GM12865 (cell line): ENCODE data around the gene MACROH2A2.
"Not testable (repeated sequence)": the region's sequence is repeated elsewhere in the genome, so short reads cannot be mapped to it uniquely, and the experiment has no call there.

Experiments
- DNase-seq: peaks from one replicate; pipeline ENCODE4 v3.0.0; 2010; ENCODE audit warnings: low read depth
- H3K4me3 ChIP-seq: 2 replicates; pipeline ENCODE4 v1.5.1; 2011; ENCODE audit warnings: mild to moderate bottlenecking, low read depth, low read length, control low read depth
- TF ChIP-seq, protein P1 (sequence below): IDR thresholded peaks from 2 replicates; pipeline ENCODE4 v1.5.1; 2011; ENCODE audit warnings: low read length, control low read depth, low read depth, inconsistent platforms; ENCODE audit not compliant: insufficient read depth; ENCODE audit errors: missing control alignments

Gene MACROH2A2

DNA sequence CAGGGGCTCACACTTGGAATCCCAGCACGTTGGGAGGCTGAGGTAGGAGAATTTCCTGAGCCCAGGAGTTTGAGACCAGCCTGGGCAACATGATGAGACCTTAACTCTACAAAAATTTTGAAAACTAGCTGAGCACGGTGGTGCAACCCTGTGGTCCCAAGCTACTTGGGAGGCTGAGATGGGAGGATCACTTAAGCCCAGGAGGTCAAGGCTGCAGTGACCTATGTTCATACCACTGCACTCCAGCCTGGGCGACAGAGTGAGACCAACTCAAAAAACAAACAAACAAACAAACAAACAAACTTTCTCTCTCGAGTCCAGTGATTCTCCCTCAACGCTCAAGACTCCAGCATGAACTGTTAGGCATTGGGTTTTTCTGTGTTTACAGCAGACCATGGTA is 95.9 kb downstream of the MACROH2A2 start:
- TF ChIP-seq, protein P1, sequence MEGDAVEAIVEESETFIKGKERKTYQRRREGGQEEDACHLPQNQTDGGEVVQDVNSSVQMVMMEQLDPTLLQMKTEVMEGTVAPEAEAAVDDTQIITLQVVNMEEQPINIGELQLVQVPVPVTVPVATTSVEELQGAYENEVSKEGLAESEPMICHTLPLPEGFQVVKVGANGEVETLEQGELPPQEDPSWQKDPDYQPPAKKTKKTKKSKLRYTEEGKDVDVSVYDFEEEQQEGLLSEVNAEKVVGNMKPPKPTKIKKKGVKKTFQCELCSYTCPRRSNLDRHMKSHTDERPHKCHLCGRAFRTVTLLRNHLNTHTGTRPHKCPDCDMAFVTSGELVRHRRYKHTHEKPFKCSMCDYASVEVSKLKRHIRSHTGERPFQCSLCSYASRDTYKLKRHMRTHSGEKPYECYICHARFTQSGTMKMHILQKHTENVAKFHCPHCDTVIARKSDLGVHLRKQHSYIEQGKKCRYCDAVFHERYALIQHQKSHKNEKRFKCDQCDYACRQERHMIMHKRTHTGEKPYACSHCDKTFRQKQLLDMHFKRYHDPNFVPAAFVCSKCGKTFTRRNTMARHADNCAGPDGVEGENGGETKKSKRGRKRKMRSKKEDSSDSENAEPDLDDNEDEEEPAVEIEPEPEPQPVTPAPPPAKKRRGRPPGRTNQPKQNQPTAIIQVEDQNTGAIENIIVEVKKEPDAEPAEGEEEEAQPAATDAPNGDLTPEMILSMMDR, result no peak
- DNase-seq, result no peak
- no peak overlapping the region for H3K4me3 ChIP-seq

DNA sequence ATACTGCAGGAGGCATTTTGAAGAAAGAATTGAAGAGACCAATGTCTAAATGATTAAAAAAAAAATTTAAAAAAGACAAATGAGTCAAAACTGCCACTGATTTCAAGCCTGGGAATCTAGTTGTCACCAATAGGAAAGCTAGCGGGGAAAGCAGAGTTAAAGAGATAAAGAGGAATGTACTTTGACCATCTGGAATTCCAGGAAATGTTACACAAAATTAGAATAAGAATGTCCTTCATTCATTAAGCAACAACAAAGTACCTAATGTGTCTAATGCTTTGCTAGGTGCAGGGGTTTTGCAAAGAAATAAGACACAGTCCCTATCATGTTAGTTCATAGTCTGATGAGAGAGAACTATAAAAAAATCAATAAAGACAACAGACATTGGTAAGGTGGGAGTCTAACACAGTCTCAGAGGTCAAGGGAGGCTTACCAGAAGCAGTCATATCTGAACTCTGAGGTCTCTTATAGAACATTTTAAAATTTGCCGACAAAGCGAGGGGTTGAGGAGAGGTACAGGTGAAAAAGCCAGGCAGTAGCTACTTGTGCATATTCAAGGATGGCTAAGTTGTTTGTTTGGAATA is 102.7 kb downstream of the MACROH2A2 start:
- TF ChIP-seq, protein P1, result no peak
- no peak for DNase-seq
- no peak overlapping the region for H3K4me3 ChIP-seq

DNA sequence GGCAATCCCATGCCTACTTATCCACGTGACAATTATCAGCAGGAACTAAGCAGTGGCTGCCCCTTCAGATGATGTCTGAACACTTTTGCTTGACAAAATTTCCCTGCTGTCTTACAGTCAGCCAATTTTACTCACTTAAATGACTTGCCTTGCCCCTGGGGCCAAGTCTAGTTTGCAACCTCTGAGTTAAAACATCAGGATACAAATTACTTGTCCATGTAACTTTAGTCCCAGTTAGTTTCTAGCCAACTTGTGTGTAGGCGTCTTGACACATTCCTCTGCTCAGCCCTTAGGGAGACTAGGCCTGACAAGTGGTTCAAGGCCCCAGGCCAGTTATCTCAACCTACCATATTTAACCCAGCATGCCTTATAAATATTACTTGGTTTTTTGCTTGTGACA is 105.5 kb downstream of the MACROH2A2 start:
- DNase-seq, result no peak
- TF ChIP-seq, protein P1, result no peak
- H3K4me3 ChIP-seq, result no peak overlapping the region

DNA sequence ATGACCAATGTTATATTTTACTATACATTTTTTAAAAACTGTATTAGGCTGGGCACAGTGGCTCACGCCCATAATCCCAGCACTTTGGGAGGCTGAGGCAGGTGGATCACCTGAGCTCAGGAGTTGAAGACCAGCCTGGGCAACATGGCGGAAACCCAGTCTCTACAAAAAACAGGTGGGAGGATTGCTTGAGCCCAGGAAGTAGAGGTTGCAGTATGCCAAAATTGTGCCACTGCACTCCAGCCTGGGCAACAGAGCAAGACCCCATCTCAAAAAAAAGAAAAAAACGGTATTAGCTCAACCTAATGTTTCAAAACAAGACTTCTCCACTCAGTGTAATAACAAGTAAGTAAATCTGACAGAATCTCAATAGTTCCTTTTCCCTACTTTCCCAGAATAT is 106.7 kb downstream of the MACROH2A2 start:
- not testable (repeated sequence) for DNase-seq, H3K4me3 ChIP-seq

DNA sequence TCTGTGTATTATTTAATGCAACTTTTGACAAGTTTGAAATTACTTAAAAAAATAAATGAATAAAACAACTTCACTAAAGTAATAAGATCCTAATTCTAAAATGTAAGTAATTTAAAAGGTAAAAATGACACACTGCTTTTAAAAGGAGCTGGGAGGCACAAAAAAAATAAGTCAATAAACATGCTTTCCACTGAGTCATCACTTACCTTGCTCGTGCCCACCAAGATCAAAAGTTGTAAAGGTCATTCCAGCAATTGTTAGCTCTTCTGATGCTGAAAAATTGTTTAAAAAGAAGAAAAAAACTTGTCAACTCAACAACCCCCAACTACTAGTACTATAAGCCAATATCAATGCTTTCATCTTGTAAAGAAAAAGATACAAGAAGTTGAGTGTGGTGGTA is 108.2 kb downstream of the MACROH2A2 start:
- no peak overlapping the region for H3K4me3 ChIP-seq
- TF ChIP-seq, protein P1, result no peak
- DNase-seq, result no peak
